GM19240 (cell line): ENCODE results near the gene CFD.
"Not testable (repeated sequence)": the region's sequence is repeated elsewhere in the genome, so short reads cannot be mapped to it uniquely, and the experiment has no call there.

Experiments
- DNase-seq: peaks from one replicate; pipeline ENCODE4 v3.0.0; 2011; ENCODE audit warnings: low spot score; ENCODE audit not compliant: insufficient read length

CFD gene

GRCh38 chr19:852136-853013, 7.1 kb upstream of the CFD start, which contains the start of gene ELANE:
Gene ELANE (plus strand): TSS chr19:852303. CDS start chr19:852329, 26 bp downstream.
- no peak for DNase-seq

DNA sequence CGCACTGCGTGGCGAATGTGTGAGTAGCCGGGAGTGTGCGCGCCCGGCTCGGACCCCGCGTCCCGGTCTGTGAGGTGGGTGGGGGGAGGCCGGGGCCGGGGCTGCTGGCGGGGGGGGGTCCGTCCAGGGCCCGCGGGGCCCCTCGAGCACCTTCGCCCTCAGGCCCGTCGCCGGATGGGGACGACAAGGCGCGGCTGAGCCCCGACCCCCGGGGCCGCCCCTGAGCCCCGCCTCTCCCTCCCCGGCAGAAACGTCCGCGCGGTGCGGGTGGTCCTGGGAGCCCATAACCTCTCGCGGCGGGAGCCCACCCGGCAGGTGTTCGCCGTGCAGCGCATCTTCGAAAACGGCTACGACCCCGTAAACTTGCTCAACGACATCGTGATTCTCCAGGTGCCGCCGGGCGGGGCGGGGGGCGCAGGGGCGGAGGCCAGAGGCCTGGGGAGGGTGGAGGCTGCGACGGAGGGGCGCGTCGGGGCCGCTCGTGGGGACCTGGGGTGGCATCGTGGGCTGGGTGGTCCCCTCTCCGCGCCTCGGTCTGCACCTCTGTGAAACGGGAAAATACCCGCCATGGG, 6.4 kb upstream of the CFD start:
- DNase-seq = no peak

- DNase-seq = not testable (repeated sequence)
These were observed 5.7 kb upstream of the CFD start for GRCh38 chr19:853614-854220.

DNA sequence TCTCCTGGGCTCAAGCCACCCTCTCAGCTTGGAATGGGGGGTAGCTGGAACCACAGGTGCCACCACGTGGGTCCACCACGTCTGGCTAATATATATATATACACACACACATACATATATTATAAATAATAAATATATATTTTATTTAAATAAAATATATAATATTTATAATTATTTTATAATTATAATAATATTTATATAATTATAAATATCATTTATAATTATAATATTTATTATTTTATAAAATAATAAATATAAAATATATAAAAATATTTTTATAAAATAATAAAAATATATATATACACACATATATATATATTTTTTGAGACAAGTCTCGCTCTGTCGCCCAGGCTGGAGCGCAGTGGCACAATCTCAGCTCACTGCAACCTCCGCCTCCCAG, 4.9 kb upstream of the CFD start:
- DNase-seq = no peak

DNA sequence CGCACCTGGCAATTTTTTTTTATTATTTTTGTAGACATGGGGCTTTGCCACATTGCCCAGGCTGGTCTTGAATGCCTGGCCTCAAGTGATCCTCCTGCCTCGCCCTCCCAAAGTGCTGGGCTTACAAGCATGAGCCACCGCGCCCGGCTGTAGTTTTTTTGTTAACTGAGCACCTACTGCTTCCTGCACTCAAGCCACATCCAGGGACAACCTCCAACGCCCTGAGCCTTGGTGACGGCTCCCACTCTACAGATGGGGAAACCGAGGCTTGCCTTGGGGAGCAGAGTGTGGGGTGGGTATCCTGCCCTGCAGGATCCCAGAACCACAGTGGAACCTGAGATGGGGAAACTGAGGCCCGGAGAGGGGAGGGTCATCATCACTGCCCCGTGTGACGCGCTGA, 4.3 kb upstream of the CFD start:
- no peak for DNase-seq

DNA sequence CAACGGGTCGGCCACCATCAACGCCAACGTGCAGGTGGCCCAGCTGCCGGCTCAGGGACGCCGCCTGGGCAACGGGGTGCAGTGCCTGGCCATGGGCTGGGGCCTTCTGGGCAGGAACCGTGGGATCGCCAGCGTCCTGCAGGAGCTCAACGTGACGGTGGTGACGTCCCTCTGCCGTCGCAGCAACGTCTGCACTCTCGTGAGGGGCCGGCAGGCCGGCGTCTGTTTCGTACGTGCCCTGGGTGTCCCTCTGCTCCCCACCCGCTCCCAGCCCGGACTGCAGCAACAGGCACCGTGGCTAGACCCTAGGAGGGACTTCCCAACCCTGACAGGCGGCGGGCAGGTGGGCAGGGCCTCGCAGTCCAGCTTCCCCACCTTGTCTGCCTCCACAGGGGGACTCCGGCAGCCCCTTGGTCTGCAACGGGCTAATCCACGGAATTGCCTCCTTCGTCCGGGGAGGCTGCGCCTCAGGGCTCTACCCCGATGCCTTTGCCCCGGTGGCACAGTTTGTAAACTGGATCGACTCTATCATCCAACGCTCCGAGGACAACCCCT, 3.8 kb upstream of the CFD start:
- DNase-seq = no peak

DNA sequence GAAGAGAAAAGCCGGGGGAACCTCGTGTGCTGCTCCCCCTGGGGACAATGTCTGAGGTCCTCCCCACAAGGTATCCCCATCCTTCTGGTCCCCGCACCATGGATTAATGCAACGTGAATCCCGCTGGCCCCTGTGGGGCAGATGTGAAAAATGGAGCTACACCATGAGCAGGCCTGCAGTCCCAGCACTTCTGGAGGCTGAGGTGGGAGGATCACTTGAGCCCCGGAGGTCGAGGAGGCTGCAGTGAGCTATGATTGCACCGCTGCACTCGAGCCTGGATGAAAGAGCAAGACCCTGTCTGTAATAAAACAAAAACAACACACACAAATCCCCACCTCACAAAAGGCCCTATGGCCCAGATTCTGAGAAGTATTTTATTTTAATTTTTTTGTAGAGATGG, 1.2 kb upstream of the CFD start:
- DNase-seq = no peak

- DNase-seq = no peak
These were observed 1.8 kb downstream of the CFD start for GRCh38 chr19:861141-861755.

DNA sequence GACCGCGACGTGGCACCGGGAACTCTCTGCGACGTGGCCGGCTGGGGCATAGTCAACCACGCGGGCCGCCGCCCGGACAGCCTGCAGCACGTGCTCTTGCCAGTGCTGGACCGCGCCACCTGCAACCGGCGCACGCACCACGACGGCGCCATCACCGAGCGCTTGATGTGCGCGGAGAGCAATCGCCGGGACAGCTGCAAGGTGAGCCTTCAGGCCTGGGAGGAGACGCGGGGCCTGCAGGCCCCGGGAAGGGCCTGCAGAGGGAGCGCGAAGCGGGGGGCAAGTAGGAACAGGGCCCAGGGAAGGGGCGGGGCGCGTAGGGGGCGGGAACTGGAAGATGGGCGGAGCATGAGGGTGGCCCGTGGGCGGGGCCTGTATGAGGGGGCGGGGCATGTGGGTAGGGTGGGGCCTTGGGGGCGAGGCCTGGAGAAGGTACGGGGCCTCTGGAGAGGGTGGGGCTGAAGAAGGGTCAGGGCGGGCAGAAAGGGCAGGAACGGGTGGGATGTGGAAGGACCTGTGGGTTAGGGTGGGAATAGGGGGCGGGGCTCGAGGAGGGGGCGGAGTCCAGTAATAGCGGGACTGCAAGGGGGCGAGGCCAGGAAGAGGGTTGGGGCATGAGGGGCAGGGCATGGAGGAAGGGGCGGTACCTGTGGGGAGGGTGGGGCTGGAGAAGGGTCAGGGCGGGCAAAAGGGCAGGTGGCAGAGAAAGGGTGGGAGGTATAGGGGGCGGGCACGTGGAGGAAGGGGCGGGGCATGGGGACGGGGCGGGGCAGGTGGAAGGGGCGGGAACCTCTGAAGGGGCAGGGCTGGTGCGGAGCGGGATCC, 2.5 kb downstream of the CFD start:
- no peak for DNase-seq

DNA sequence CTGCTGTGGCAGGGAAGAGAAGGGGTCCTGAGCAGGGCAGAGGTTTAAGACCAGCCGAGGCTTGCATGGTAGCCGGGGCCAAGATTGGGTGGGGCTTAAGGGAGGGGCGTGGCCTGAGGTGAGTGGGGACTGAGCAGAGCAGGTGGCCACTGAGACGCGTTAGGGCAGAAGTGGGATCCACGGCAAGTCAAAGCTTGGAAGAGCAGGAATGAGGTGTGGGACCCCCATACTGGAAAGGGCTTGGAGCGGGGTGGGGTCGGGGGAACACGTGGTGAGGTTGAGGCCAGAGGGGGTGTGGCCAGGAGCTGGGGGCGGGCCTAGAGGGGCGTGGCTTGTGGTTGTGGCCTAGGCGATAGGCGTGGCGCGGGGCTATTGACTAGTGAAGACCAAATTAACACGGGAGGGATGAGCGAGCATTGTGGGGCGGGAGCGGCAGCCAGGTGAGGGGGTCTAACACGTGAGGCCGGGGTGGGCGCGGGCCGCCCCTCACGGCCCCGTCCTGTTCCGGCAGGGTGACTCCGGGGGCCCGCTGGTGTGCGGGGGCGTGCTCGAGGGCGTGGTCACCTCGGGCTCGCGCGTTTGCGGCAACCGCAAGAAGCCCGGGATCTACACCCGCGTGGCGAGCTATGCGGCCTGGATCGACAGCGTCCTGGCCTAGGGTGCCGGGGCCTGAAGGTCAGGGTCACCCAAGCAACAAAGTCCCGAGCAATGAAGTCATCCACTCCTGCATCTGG, 3.3 kb downstream of the CFD start:
- DNase-seq = peak; percentile 71

DNA sequence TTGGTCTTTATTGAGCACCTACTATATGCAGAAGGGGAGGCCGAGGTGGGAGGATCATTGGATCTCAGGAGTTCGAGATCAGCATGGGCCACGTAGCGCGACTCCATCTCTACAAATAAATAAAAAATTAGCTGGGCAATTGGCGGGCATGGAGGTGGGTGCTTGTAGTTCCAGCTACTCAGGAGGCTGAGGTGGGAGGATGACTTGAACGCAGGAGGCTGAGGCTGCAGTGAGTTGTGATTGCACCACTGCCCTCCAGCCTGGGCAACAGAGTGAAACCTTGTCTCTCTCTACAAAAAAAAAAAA, 3.8 kb downstream of the CFD start:
- DNase-seq = no peak

DNA sequence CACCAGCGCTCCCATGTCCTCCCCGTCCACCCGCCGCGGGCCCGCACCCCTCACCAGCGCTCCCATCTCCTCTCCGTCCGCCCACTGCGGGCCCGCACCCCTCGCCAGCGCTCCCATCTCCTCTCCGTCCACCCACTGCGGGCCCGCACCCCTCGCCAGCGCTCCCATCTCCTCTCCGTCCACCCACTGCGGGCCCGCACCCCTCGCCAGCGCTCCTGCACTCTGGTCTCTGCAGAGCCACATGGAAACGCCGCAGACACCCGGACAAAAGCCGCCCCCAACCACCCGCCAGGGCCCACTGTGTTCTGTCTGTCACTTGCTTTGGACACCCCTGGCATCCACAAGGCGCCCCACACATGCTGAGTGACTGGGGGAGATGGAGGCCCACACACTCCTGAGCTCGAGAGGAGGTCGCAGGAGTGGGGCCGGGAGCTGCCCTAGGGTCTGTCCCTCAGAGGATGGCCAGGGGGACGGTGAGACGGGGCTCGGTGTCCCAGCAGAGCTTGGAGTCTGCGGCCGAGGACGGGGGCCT, 7.4 kb downstream of the CFD start:
- DNase-seq = no peak

DNA sequence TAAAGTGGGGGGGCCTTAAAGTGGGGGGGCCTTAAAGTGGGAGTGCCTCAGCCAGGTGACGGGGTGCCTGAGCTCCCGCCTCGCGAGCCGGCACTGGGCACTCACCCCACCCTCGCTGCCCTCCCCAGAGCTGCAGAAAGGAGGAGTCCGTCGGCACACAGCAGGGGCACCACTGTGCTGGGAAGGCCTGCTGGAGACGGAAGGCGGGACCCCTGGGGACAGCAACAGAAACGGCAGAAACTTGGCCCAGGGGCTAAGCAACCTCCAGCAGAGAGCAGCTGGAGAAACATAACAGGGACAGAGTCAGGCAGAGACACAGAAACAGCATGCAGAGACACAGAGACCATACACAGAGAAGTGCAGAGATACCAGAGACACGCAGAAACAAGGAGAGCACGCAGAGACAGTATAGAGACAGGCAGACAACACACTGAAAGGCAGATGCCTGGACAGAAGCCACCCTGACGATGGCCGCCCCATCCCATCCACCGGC, 7.9 kb downstream of the CFD start:
- DNase-seq = no peak

- DNase-seq = no peak
These were observed 8.5 kb downstream of the CFD start for GRCh38 chr19:867855-868457.

GRCh38 chr19:868458-869244, 9.2 kb downstream of the CFD start:
- DNase-seq = no peak

GRCh38 chr19:869245-870177, 10.0 kb downstream of the CFD start:
- DNase-seq = no peak

- no peak for DNase-seq
These were observed 10.8 kb downstream of the CFD start for GRCh38 chr19:870314-870713.

DNA sequence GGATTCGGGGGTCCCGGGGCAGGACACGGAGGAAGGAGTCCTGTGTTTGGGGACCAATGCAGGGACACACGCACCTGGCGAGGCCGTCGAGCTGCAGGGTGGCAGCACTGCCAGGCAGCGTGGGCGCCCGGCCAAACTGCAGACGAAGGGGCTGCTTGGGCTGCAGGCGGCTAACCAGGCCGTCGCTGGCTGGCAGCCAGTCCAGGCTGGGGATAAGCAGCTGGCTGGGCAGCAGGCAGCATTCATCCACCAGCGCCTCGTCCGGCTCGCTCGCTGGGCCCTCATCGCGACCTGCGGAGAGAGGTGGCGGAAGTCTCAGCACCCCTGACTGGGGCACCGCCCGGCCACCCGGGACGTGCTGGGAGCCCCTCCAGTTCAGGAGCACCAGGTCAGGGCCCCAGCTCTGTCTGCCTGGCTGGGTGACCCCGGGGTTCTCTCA, 11.5 kb downstream of the CFD start:
- no peak for DNase-seq
